A673 (cell line): ENCODE results near the gene CTPS2. TPM values are rescaled to one million over a fixed set of nuclear protein-coding genes. Genes with fewer than 3 reads are reported as not detected.
A peak's percentile ranks its signal among the peaks of the same experiment; 100 is the strongest.
"Not testable (repeated sequence)": the region's sequence is repeated elsewhere in the genome, so short reads cannot be mapped to it uniquely, and the experiment has no call there.

Experiments
- BruUV-seq: library from RNA; stranded (reverse); fragments of 400-500 nt; replicated peaks from 2 replicates; lab custom pipeline; 2021; lab: Mats Ljungman, UMichigan
- CTCF ChIA-PET: fragments of 300-600 bp; sonication (Branson Sonifier 250); formaldehyde crosslinking; loops from one replicate; lab custom pipeline; 2022; ENCODE audit warnings: antibody characterized with exemption; lab: Charles Lee
- POLR2A ChIA-PET: fragments of 300-600 bp; sonication (Branson Sonifier 250); formaldehyde crosslinking; loops from one replicate; lab custom pipeline; 2022; ENCODE audit warnings: antibody characterized with exemption; ENCODE audit not compliant: low non-redundant PET; lab: Charles Lee
- DNase-seq: peaks from one replicate; pipeline ENCODE4 v3.0.0-alpha.2; 2015; ENCODE audit warnings: low spot score
- H3K27ac ChIP-seq: fragments of 200-600 bp; sonication (generic); 2 replicates; pipeline ENCODE4 v1.5.1; 2016; ENCODE audit warnings: mixed run types, low read depth, mild to moderate bottlenecking, mixed read lengths, antibody characterized with exemption, low read length; ENCODE audit not compliant: poor library complexity, severe bottlenecking
- H3K27me3 ChIP-seq: fragments of 200-600 bp; sonication (generic); replicated peaks from 2 replicates; pipeline ENCODE4 v1.6.1; 2017; ENCODE audit warnings: mixed run types, low read depth, mild to moderate bottlenecking, mixed read lengths, antibody characterized with exemption, low read length; ENCODE audit not compliant: insufficient read depth, poor library complexity
- H3K36me3 ChIP-seq: fragments of 200-600 bp; sonication (generic); 2 replicates; pipeline ENCODE4 v1.6.1; 2016; ENCODE audit warnings: mixed run types, mild to moderate bottlenecking, mixed read lengths, antibody characterized with exemption, low read length; ENCODE audit not compliant: insufficient read depth, poor library complexity, severe bottlenecking
- H3K4me1 ChIP-seq: fragments of 200-600 bp; sonication (generic); 2 replicates; pipeline ENCODE4 v1.6.1; 2017; ENCODE audit warnings: mixed run types, mild to moderate bottlenecking, mixed read lengths, antibody characterized with exemption, low read length; ENCODE audit not compliant: insufficient read depth, poor library complexity, severe bottlenecking
- H3K4me3 ChIP-seq: fragments of 200-600 bp; sonication (generic); 2 replicates; pipeline ENCODE4 v1.5.1; 2016; ENCODE audit warnings: low read depth, mixed run types, mild to moderate bottlenecking, mixed read lengths, low read length; ENCODE audit not compliant: poor library complexity, severe bottlenecking
- H3K9me3 ChIP-seq: fragments of 200-600 bp; sonication (generic); 2 replicates; pipeline ENCODE4 v1.6.1; 2016; ENCODE audit warnings: mixed run types, low read depth, mild to moderate bottlenecking, mixed read lengths, antibody characterized with exemption, low read length; ENCODE audit not compliant: poor library complexity, severe bottlenecking
- EZH2 ChIP-seq: fragments of 200-600 bp; sonication (generic); IDR thresholded peaks from 2 replicates; pipeline ENCODE4 v1.6.1; 2017; ENCODE audit warnings: borderline replicate concordance, low read depth, mild to moderate bottlenecking, mixed read lengths, antibody characterized with exemption, low read length; ENCODE audit not compliant: poor library complexity, severe bottlenecking
- intact Hi-C: fragments of 100-400 bp; cut with micrococcal nuclease; formaldehyde crosslinking; loops from one replicate; pipeline ENCODE4 v1.10.0; 2022; ENCODE audit not compliant: unreplicated experiment
- total RNA-seq: library from RNA; stranded (reverse); gene quantifications from 2 replicates; pipeline ENCODE4 v1.2.3, GENCODE V29; 2021
- TF ChIP-seq, protein P1 (sequence below): fragments of 300-800, 200-600 bp; sonication (generic); conservative IDR thresholded peaks from 2 replicates; pipeline ENCODE4 v1.5.1; 2017; ENCODE audit warnings: low read depth, mild to moderate bottlenecking, antibody characterized with exemption, low read length, moderate library complexity, mixed read lengths

Gene CTPS2
- total RNA-seq, 1 experiment from 2014 or later: 15.6 TPM

DNA sequence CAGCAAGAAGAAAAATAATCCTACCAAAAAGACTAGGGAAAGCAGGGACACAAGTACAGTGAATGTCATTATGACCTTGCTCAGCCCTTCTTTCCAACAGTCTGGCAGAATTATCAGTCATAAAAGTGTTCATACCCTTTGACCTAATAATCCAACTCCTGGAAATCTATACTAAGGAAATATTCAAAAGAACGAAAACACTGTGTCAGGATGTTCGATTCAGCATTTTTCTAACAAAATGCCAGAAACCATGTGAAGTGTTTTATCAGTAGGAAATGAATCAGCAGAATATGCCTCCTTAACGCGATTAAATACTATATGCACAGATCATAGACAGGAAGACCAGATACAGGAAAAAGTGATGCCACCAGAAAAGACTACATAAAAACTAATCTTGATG is 78.7 kb downstream of the CTPS2 start:
- CTCF ChIA-PET: no interaction called here
- POLR2A ChIA-PET: no interaction called here
- intact Hi-C loops: no loop called here
- no TSS peak for BruUV-seq
- DNase-seq: peak; percentile 72
- Histone ChIP-seq H3K9me3 (no peaks in the 10 kb centered on the region), H3K4me1 (peaks cover 21% of the 10 kb centered on the region), H3K27me3 (no peaks in the 10 kb centered on the region), H3K36me3 (no peaks in the 10 kb centered on the region), H3K27ac (peak overlapping the region; percentile 60), H3K4me3 (no peak overlapping the region)
- TF ChIP-seq, protein P1, sequence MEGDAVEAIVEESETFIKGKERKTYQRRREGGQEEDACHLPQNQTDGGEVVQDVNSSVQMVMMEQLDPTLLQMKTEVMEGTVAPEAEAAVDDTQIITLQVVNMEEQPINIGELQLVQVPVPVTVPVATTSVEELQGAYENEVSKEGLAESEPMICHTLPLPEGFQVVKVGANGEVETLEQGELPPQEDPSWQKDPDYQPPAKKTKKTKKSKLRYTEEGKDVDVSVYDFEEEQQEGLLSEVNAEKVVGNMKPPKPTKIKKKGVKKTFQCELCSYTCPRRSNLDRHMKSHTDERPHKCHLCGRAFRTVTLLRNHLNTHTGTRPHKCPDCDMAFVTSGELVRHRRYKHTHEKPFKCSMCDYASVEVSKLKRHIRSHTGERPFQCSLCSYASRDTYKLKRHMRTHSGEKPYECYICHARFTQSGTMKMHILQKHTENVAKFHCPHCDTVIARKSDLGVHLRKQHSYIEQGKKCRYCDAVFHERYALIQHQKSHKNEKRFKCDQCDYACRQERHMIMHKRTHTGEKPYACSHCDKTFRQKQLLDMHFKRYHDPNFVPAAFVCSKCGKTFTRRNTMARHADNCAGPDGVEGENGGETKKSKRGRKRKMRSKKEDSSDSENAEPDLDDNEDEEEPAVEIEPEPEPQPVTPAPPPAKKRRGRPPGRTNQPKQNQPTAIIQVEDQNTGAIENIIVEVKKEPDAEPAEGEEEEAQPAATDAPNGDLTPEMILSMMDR: no peak
- no peak for TF ChIP-seq EZH2

DNA sequence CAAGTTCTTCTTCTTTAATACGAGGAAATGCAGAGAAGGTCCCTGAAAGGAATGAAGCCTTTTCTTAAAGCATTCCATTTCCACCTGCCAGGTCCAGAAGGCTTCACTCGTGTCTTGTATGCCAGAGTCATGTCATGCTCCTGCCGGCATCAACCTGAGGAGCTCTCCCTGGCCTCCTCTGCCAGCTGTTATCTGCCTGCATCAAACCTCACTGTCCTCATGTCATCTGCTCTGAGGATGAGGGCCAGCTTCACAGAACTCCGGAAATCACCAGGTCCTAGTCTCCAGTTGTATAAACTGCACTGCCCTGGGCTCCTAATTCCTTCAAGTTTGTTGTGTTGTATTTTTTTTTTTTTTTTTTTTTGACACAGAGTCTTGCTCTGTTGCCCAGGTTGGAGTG is 82.6 kb downstream of the CTPS2 start:
- H3K27ac ChIP-seq: no peak overlapping the region
- intact Hi-C loops: no loop called here
- TF ChIP-seq EZH2: no peak
- TF ChIP-seq, protein P1: no peak
- H3K36me3 ChIP-seq: no peaks in the 10 kb centered on the region
- CTCF ChIA-PET: no interaction called here
- peaks cover under 1% of the 10 kb centered on the region for H3K27me3 ChIP-seq
- peaks cover 20% of the 10 kb centered on the region for H3K4me1 ChIP-seq
- no peak overlapping the region for H3K4me3 ChIP-seq
- BruUV-seq: no TSS peak
- H3K9me3 ChIP-seq: no peaks in the 10 kb centered on the region
- DNase-seq: no peak
- POLR2A ChIA-PET: no interaction called here

DNA sequence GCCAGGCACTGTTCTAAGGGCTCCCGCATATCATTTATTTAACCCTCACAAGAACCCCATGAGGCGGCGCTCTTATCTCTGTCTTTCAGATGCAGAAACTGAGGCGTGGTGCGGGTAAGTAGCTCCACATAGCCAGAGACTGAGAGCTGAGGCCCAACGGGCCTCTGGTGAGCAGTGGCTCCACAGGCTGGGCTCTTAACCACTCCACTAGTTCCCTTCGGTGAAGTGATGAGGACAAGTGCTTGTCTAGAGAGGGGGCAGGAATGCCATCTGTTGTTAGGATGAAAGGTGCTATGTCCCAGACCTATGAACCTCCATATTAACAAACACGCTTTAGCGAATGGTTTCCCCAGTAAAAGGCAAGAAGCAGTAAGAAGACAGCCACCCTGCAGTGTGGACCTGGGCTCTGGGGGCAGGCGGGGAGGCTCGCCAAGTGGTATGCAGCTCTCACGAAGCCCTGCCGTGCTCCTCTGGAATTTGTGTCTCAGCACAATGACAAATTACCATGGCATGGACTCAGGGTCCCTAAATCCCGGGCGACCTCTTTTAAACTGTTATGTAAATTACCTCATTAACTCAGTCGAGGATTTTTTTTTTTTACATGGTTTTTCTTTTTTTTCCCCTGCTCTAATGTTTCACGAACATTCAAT is 83.4 kb downstream of the CTPS2 start:
- no peaks in the 10 kb centered on the region for H3K9me3 ChIP-seq
- intact Hi-C loops: no loop called here
- POLR2A ChIA-PET: interaction anchor here (0.6 kb wide), 1 partner anchor 89 kb away, joined by 14 read pairs; no protein-coding TSS in a partner anchor
- peak; percentile 49 for DNase-seq
- BruUV-seq: no TSS peak
- no peak for TF ChIP-seq EZH2
- TF ChIP-seq, protein P1: no peak
- H3K4me1 ChIP-seq: peaks cover 12% of the 10 kb centered on the region
- CTCF ChIA-PET: no interaction called here
- H3K27me3 ChIP-seq: peaks cover 3% of the 10 kb centered on the region
- no peak overlapping the region for H3K4me3 ChIP-seq
- no peak overlapping the region for H3K27ac ChIP-seq
- no peaks in the 10 kb centered on the region for H3K36me3 ChIP-seq

DNA sequence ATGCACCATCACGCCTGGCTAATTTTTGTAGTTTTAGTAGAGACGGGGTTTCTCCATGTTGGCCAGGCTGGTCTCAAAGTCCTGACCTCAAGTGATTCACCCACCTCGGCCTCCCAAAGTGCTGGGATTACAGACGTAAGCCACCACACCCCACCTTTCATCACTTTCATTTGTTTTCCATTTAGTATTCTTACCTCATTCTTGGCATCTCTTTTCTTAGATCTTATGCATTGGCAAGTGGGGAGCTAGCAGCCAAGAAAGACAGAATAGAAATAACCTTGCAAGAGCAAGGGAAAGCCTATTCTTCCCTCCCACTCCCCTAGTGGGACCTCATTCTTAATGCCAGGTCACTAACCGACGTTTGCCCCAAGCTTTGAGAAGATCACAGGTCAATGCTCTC is 84.0 kb downstream of the CTPS2 start:
- CTCF ChIA-PET, intact Hi-C loops, H3K4me3 ChIP-seq, POLR2A ChIA-PET, H3K27me3 ChIP-seq, BruUV-seq, H3K36me3 ChIP-seq, H3K9me3 ChIP-seq, DNase-seq, H3K27ac ChIP-seq, H3K4me1 ChIP-seq: not testable (repeated sequence)
